ENCODE data around the gene GOLT1B.

DNA sequence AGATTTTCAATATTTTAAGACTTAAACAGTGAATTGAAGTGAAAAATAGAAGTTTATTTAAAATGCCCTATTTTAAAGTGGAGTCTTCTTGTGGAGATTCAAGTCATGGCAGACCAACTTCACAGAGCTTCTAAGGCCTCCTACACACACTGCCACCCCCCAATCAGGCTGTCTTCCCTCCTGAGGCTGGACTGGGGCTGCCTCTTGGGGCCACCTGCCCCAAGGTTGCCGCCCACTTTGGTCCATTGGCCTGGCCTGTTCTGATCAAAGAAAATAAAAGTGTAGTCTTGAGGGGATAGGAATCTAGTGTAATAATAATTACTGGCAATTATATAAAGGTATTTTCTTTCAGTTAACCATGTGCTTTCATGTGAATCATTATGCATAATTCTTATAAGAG lies 1.3 kb downstream of the GOLT1B start:
- TF ChIP-seq, protein P1, sequence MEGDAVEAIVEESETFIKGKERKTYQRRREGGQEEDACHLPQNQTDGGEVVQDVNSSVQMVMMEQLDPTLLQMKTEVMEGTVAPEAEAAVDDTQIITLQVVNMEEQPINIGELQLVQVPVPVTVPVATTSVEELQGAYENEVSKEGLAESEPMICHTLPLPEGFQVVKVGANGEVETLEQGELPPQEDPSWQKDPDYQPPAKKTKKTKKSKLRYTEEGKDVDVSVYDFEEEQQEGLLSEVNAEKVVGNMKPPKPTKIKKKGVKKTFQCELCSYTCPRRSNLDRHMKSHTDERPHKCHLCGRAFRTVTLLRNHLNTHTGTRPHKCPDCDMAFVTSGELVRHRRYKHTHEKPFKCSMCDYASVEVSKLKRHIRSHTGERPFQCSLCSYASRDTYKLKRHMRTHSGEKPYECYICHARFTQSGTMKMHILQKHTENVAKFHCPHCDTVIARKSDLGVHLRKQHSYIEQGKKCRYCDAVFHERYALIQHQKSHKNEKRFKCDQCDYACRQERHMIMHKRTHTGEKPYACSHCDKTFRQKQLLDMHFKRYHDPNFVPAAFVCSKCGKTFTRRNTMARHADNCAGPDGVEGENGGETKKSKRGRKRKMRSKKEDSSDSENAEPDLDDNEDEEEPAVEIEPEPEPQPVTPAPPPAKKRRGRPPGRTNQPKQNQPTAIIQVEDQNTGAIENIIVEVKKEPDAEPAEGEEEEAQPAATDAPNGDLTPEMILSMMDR (IDR thresholded peaks at IDR 0.05; ENCODE audit: insufficient read depth, low read depth, low read length), result no peak
- TF ChIP-seq EZH2 (IDR thresholded peaks at IDR 0.05; ENCODE audit: insufficient read depth, low read length), result no peak

Data from astrocyte (in vitro differentiated cells and primary cell).